ACHN (cell line): ENCODE measurements around the gene ETS2.
"Not testable (repeated sequence)": the region's sequence is repeated elsewhere in the genome, so short reads cannot be mapped to it uniquely, and the experiment has no call there.

ENCODE experiments used
- DNase-seq: peaks from one replicate; pipeline ENCODE4 v3.0.0-alpha.2; 2015
- in situ Hi-C: cut with HindIII; loops from 2 replicates; pipeline ENCODE4 v1.10.0; 2017; ENCODE audit warnings: low sequenced_read_pairs, low pct_ligation_motif_present, low pct_unique_long_range_greater_than_20kb

The ETS2 gene

GRCh38 chr21:38825921-38826320 is 20.2 kb downstream of the ETS2 start:
- DNase-seq = no peak
- in situ Hi-C loops = no loop called here

GRCh38 chr21:38828111-38828510 is 22.4 kb downstream of the ETS2 start:
- DNase-seq, in situ Hi-C loops: not testable (repeated sequence)

- no peak for DNase-seq
- in situ Hi-C loops = no loop called here
These were observed 25.2 kb downstream of the ETS2 start for GRCh38 chr21:38830671-38831525.

- DNase-seq = no peak
- in situ Hi-C loops = no loop called here
These were observed 26.1 kb downstream of the ETS2 start for GRCh38 chr21:38831526-38832467.

- in situ Hi-C loops = no loop called here
These were observed 26.9 kb downstream of the ETS2 start for GRCh38 chr21:38832664-38833063.

GRCh38 chr21:38833117-38833516 is 27.4 kb downstream of the ETS2 start:
- in situ Hi-C loops = no loop called here
- no peak for DNase-seq

More at GRCh38 chr21:38832664-38833063, 26.9 kb downstream of the ETS2 start:
- DNase-seq = no peak

- DNase-seq = no peak
- in situ Hi-C loops = no loop called here
These were observed 29.0 kb downstream of the ETS2 start for GRCh38 chr21:38834725-38835124.

- in situ Hi-C loops = no loop called here
- DNase-seq = no peak
These were observed 32.2 kb downstream of the ETS2 start for GRCh38 chr21:38837806-38838461.

- in situ Hi-C loops = no loop called here
- DNase-seq = no peak
These were observed 33.0 kb downstream of the ETS2 start for GRCh38 chr21:38838598-38839327.

GRCh38 chr21:38839328-38840286 is 33.9 kb downstream of the ETS2 start:
- peak; percentile 42 for DNase-seq

GRCh38 chr21:38840456-38841300 is 34.9 kb downstream of the ETS2 start:
- DNase-seq = no peak
- in situ Hi-C loops = no loop called here

More at GRCh38 chr21:38839328-38840286, 33.9 kb downstream of the ETS2 start:
- in situ Hi-C loops = no loop called here

- DNase-seq = no peak
- in situ Hi-C loops = no loop called here
These were observed 35.7 kb downstream of the ETS2 start for GRCh38 chr21:38841472-38841871.

GRCh38 chr21:38842079-38842478 is 36.4 kb downstream of the ETS2 start:
- in situ Hi-C loops = no loop called here
- DNase-seq = no peak

GRCh38 chr21:38843379-38843778 is 37.6 kb downstream of the ETS2 start:
- no peak for DNase-seq
- in situ Hi-C loops = no loop called here

- DNase-seq = no peak
- in situ Hi-C loops = no loop called here
These were observed 38.2 kb downstream of the ETS2 start for GRCh38 chr21:38843806-38844503.

GRCh38 chr21:38845374-38845773 is 39.6 kb downstream of the ETS2 start:
- in situ Hi-C loops, DNase-seq: not testable (repeated sequence)
